KMS-11 (cell line): Measurements from ENCODE around the gene TMEM131L.

Experiments used
- H2AFZ ChIP-seq: fragments of 200-600 bp; sonication (generic); 2 replicates; pipeline ENCODE4 v1.6.1; 2016; ENCODE audit warnings: antibody characterized with exemption, mixed run types, low read depth
- H3K27ac ChIP-seq: fragments of 200-600 bp; sonication (generic); 2 replicates; pipeline ENCODE4 v1.6.1; 2016; ENCODE audit warnings: mild to moderate bottlenecking, mixed run types
- H3K27me3 ChIP-seq: fragments of 200-600 bp; sonication (generic); 2 replicates; pipeline ENCODE4 v1.6.1; 2017; ENCODE audit warnings: mild to moderate bottlenecking, low read depth, mixed run types, moderate library complexity; ENCODE audit not compliant: insufficient read depth
- H3K36me3 ChIP-seq: fragments of 200-600 bp; sonication (generic); 2 replicates; pipeline ENCODE4 v1.6.1; 2017; ENCODE audit warnings: mild to moderate bottlenecking, mixed run types; ENCODE audit not compliant: insufficient read depth
- H3K4me1 ChIP-seq: fragments of 200-600 bp; sonication (generic); 2 replicates; pipeline ENCODE4 v1.6.1; 2016; ENCODE audit warnings: mild to moderate bottlenecking, low read depth, mixed run types; ENCODE audit not compliant: poor library complexity, severe bottlenecking
- H3K4me2 ChIP-seq: fragments of 200-600 bp; sonication (generic); 2 replicates; pipeline ENCODE4 v1.7.0; 2016; ENCODE audit warnings: mild to moderate bottlenecking, mixed run types
- H3K4me3 ChIP-seq: fragments of 200-600 bp; sonication (generic); IDR thresholded peaks from 2 replicates; pipeline ENCODE4 v1.6.1; 2017; ENCODE audit warnings: low read depth, low read length, mixed read lengths; ENCODE audit not compliant: insufficient read depth
- H3K79me2 ChIP-seq: fragments of 200-600 bp; sonication (generic); 2 replicates; pipeline ENCODE4 v1.6.1; 2016; ENCODE audit warnings: low read depth, mixed run types; ENCODE audit not compliant: insufficient read depth
- H3K9ac ChIP-seq: fragments of 200-600 bp; sonication (generic); 2 replicates; pipeline ENCODE4 v1.6.1; 2016; ENCODE audit warnings: mild to moderate bottlenecking, mixed run types
- H4K20me1 ChIP-seq: fragments of 200-600 bp; sonication (generic); 2 replicates; pipeline ENCODE4 v1.6.1; 2016; ENCODE audit warnings: mild to moderate bottlenecking, mixed run types; ENCODE audit not compliant: insufficient read depth
- TF ChIP-seq, protein P1 (sequence below): fragments of 200-600 bp; sonication (generic); conservative IDR thresholded peaks from 2 replicates; pipeline ENCODE4 v1.6.1; 2017; ENCODE audit warnings: low read depth, mild to moderate bottlenecking, antibody characterized with exemption, low read length, moderate library complexity, mixed read lengths

TMEM131L gene

DNA sequence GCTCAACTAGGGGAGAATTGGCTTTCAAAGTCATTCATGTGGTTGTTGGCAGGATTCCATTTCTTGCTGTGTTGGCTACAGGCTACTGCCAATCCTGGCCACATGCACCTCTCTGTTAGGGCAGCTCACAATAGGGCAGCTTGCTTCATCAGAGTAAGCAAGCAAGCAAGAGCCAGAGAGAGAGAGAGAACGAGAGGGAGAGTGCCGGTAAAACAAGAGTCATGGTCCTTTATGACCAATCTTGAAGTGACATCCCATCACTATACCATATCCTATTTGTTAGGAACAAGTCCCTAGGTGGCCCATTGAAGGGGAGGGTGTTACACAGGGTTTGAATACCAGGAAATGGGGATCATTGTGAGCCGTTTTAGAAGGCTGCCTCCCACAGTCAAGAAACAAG, 185.0 kb downstream of the TMEM131L start:
- Histone ChIP-seq H3K4me2 (no peak overlapping the region), H4K20me1 (no peaks in the 10 kb centered on the region), H2AFZ (no peak overlapping the region), H3K79me2 (no peaks in the 10 kb centered on the region), H3K36me3 (no peaks in the 10 kb centered on the region), H3K4me3 (no peak overlapping the region), H3K9ac (no peak overlapping the region), H3K27ac (no peak overlapping the region), H3K4me1 (no peaks in the 10 kb centered on the region), H3K27me3 (no peaks in the 10 kb centered on the region)
- TF ChIP-seq, protein P1, sequence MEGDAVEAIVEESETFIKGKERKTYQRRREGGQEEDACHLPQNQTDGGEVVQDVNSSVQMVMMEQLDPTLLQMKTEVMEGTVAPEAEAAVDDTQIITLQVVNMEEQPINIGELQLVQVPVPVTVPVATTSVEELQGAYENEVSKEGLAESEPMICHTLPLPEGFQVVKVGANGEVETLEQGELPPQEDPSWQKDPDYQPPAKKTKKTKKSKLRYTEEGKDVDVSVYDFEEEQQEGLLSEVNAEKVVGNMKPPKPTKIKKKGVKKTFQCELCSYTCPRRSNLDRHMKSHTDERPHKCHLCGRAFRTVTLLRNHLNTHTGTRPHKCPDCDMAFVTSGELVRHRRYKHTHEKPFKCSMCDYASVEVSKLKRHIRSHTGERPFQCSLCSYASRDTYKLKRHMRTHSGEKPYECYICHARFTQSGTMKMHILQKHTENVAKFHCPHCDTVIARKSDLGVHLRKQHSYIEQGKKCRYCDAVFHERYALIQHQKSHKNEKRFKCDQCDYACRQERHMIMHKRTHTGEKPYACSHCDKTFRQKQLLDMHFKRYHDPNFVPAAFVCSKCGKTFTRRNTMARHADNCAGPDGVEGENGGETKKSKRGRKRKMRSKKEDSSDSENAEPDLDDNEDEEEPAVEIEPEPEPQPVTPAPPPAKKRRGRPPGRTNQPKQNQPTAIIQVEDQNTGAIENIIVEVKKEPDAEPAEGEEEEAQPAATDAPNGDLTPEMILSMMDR, result no peak

DNA sequence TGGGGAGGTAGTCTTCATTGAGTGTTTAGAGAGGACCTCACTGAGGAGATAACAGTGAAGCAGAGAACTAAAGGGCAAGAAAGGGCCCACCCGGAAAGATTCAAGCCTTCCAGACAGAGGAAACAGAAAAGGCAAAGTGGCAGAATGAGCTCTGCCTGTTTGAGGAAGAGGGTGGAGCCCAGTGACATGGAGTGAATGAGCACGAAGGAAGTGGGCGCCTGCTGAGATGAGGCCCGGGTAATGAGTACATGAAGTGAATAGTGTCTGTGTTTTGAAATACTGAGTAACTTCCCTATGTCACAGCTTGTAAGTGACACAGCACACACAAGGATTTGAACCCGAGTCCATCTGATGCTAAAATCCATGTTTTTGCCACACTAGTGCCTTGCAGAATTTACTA, 185.4 kb downstream of the TMEM131L start:
- Histone ChIP-seq H3K4me1 (no peaks in the 10 kb centered on the region), H3K27ac (no peak overlapping the region), H3K27me3 (no peaks in the 10 kb centered on the region), H3K36me3 (no peaks in the 10 kb centered on the region), H3K4me2 (no peak overlapping the region), H2AFZ (no peak overlapping the region), H3K79me2 (no peaks in the 10 kb centered on the region), H4K20me1 (no peaks in the 10 kb centered on the region), H3K4me3 (no peak overlapping the region), H3K9ac (no peak overlapping the region)
- TF ChIP-seq, protein P1, result no peak

DNA sequence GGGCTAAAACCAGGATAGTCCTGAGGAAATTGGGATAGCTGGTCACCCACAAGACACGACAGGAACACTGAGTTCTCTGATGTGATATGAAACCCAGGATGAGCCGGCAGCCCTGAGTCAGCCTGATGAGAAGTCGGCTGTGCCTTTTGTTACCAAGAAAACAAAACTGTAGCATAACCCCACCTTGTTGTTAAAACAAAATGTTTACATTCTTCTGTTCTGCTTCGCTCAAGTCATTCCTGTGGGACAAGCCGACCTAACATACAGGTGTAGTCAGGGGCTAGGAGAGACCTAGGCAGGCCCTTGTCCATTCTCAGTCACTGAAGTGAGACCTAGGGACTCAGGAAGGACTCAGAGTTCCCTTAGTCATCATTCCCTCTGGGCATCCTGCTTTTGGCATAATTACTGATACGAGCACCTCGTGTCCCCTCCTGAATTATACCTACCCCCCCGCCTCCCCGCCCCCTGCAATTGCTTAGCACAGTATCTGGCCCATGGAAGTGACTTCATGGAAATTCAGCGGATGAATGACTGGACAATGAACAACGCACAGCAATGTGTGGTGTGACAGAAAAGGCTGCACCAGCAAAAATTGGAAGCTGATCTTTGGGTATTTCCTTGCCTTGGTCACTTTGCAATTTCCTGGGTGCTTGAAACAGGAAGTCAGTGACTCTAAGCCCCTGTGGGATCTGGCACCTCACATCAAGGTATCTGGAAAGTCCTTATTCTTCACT, 186.1 kb downstream of the TMEM131L start:
- no peaks in the 10 kb centered on the region for H3K27me3 ChIP-seq
- TF ChIP-seq, protein P1, result no peak
- H4K20me1 ChIP-seq, result no peaks in the 10 kb centered on the region
- H3K4me1 ChIP-seq, result no peaks in the 10 kb centered on the region
- H3K4me2 ChIP-seq, result no peak overlapping the region
- no peak overlapping the region for H3K4me3 ChIP-seq
- H3K9ac ChIP-seq, result no peak overlapping the region
- H3K79me2 ChIP-seq, result no peaks in the 10 kb centered on the region
- no peaks in the 10 kb centered on the region for H3K36me3 ChIP-seq
- no peak overlapping the region for H3K27ac ChIP-seq
- H2AFZ ChIP-seq, result no peak overlapping the region

DNA sequence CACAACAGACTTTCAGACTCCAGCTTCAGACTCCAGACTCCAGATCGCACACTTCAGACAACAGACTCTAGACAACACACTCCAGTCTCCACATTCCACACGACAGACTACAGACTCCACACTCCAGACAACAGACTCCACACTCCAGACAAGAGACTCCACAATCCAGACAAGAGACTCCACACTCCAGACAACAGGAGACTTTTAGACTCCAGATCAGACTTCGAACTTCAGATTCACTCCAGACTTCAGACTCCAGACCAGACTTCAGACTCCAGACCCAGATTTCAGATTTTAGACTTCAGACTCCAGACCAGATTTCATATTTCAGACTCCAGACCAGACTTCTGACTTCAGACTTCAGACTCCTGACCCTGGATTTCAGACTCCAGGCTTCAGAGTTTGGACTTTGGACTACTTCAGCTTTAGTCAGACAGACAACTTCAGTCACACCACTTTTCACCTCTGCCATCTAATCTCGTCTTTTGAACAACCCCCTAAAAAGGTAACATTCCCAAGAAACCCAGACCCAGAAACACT, 188.9 kb downstream of the TMEM131L start:
- Histone ChIP-seq H3K4me2 (no peak overlapping the region), H3K36me3 (no peaks in the 10 kb centered on the region), H2AFZ (no peak overlapping the region), H3K4me1 (no peaks in the 10 kb centered on the region), H3K27ac (no peak overlapping the region), H3K27me3 (no peaks in the 10 kb centered on the region), H4K20me1 (no peaks in the 10 kb centered on the region), H3K4me3 (no peak overlapping the region), H3K9ac (no peak overlapping the region), H3K79me2 (no peaks in the 10 kb centered on the region)
- TF ChIP-seq, protein P1, result no peak
